Liver (tissue), 9 donors: Measurements from ENCODE around the gene TM9SF3. TPM values are rescaled to one million over a fixed set of nuclear protein-coding genes. Genes with fewer than 3 reads are reported as not detected.

Source experiments
- DNase-seq: peaks from one replicate; pipeline ENCODE4 v3.0.0-alpha.2; 2017; ENCODE audit warnings: low spot score
- H3K27ac ChIP-seq, 2 donors: one replicate each; pipeline ENCODE4 v1.7.0; 2013; ENCODE audit warnings: inconsistent platforms in 2 of 2, low read length in 2 of 2, control low read depth in 1 of 2, low read depth in 1 of 2, mild to moderate bottlenecking in 1 of 2
- H3K27me3 ChIP-seq, 4 donors: one replicate each; pipeline versions ENCODE4 v1.6.1 to v1.7.0; 2013; ENCODE audit warnings: low read length in 3 of 4, inconsistent platforms in 1 of 4, mild to moderate bottlenecking in 1 of 4, moderate library complexity in 1 of 4; ENCODE audit not compliant: control insufficient read depth in 4 of 4, insufficient read depth in 4 of 4
- H3K36me3 ChIP-seq, 4 donors: one replicate each; pipeline versions ENCODE4 v1.6.1 to v1.7.0; 2013; ENCODE audit warnings: low read length in 3 of 4, mild to moderate bottlenecking in 3 of 4, low read depth in 1 of 4, moderate library complexity in 1 of 4; ENCODE audit not compliant: control insufficient read depth in 4 of 4, insufficient read depth in 3 of 4
- H3K4me1 ChIP-seq, 4 donors: one replicate each; pipeline versions ENCODE4 v1.6.1 to v1.7.0; 2013; ENCODE audit warnings: low read length in 3 of 4, mild to moderate bottlenecking in 3 of 4, moderate library complexity in 1 of 4; ENCODE audit not compliant: control insufficient read depth in 4 of 4, insufficient read depth in 4 of 4
- H3K4me3 ChIP-seq, 3 donors: one replicate each; pipeline versions ENCODE4 v1.6.1 to v1.7.0; 2013; ENCODE audit warnings: low read length in 3 of 3, control low read depth in 1 of 3, low read depth in 1 of 3, mild to moderate bottlenecking in 1 of 3
- H3K9ac ChIP-seq, 2 donors: one replicate each; pipeline ENCODE4 v1.7.0; 2013; ENCODE audit warnings: low read length in 2 of 2, mild to moderate bottlenecking in 2 of 2, moderate library complexity in 2 of 2, control low read depth in 1 of 2, low read depth in 1 of 2
- H3K9me3 ChIP-seq, 4 donors: one replicate each; pipeline versions ENCODE4 v1.6.1 to v1.7.0; 2013; ENCODE audit warnings: low read length in 3 of 4; ENCODE audit not compliant: control insufficient read depth in 4 of 4
- ATF3 ChIP-seq: IDR thresholded peaks from 2 replicates; pipeline ENCODE4 v1.6.1; 2016; ENCODE audit warnings: antibody characterized with exemption
- CTCF ChIP-seq: fragments of 150-350 bp; IDR thresholded peaks from 2 replicates; pipeline ENCODE4 v1.5.1; 2017; ENCODE audit warnings: improper control_type of control experiment, low read depth, low read length; ENCODE audit not compliant: missing input control
- FOXA1 ChIP-seq: IDR thresholded peaks from 2 replicates; pipeline ENCODE4 v1.6.1; 2016; ENCODE audit warnings: antibody characterized with exemption
- FOXA2 ChIP-seq: IDR thresholded peaks from 2 replicates; pipeline ENCODE4 v1.6.1; 2016; ENCODE audit warnings: antibody characterized with exemption
- GABPA ChIP-seq, 2 donors: IDR thresholded peaks in 1 of 2; conservative IDR thresholded peaks in 1 of 2; 2 replicates each; pipeline ENCODE4 v1.6.1; 2016; ENCODE audit warnings: antibody characterized with exemption in 2 of 2, mild to moderate bottlenecking in 1 of 2, moderate library complexity in 1 of 2
- HNF4A ChIP-seq, 2 donors: conservative IDR thresholded peaks; 2 replicates each; pipeline ENCODE4 v1.6.1; 2016; ENCODE audit warnings: antibody characterized with exemption in 2 of 2, mild to moderate bottlenecking in 2 of 2
- HNF4G ChIP-seq: IDR thresholded peaks from 2 replicates; pipeline ENCODE4 v1.6.1; 2016; ENCODE audit warnings: antibody characterized with exemption
- JUND ChIP-seq, 2 donors: IDR thresholded peaks; 2 replicates each; pipeline ENCODE4 v1.6.1; 2016; ENCODE audit warnings: antibody characterized with exemption in 2 of 2
- MAX ChIP-seq: IDR thresholded peaks from 2 replicates; pipeline ENCODE4 v1.6.1; 2016; ENCODE audit warnings: antibody characterized with exemption
- NR2F2 ChIP-seq: IDR thresholded peaks from 2 replicates; pipeline ENCODE4 v1.6.1; 2016; ENCODE audit warnings: antibody characterized with exemption
- RAD21 ChIP-seq, 2 donors: IDR thresholded peaks; 2 replicates each; pipeline ENCODE4 v1.6.1; 2016; ENCODE audit warnings: antibody characterized with exemption in 2 of 2, mild to moderate bottlenecking in 2 of 2
- REST ChIP-seq: IDR thresholded peaks from 2 replicates; pipeline ENCODE4 v1.6.1; 2016; ENCODE audit warnings: antibody characterized with exemption, mild to moderate bottlenecking
- RXRA ChIP-seq, 2 donors: IDR thresholded peaks; 2 replicates each; pipeline ENCODE4 v1.6.1; 2017 to 2018; ENCODE audit warnings: antibody characterized with exemption in 2 of 2, mild to moderate bottlenecking in 1 of 2
- SP1 ChIP-seq: IDR thresholded peaks from 2 replicates; pipeline ENCODE4 v1.6.1; 2018; ENCODE audit warnings: antibody characterized with exemption, mild to moderate bottlenecking
- TAF1 ChIP-seq: conservative IDR thresholded peaks from 2 replicates; pipeline ENCODE4 v1.6.1; 2016; ENCODE audit warnings: antibody characterized with exemption, mild to moderate bottlenecking
- YY1 ChIP-seq: IDR thresholded peaks from 2 replicates; pipeline ENCODE4 v1.6.1; 2016; ENCODE audit warnings: antibody characterized with exemption, mild to moderate bottlenecking
- ZBTB33 ChIP-seq: IDR thresholded peaks from 2 replicates; pipeline ENCODE4 v1.6.1; 2016; ENCODE audit warnings: antibody characterized with exemption
- WGBS: extraction: QIAGEN DNeasy Blood & Tissue Kit; methylation state at CpG from one replicate; pipeline ENCODE4 v1.1.7; 2013; 5-methylcytosine and 5-hydroxymethylcytosine counted together
- polyA plus RNA-seq, 2 donors: library from polyadenylated mRNA; stranded (reverse) in 1 of 2; unstranded in 1 of 2; fragments of 200-250 nt in 1 of 2; fragments of >200 nt in 1 of 2; fragmentation: Nextera tagmentation in 1 of 2; extraction: Ambion mirVana in 1 of 2; gene quantifications; one replicate each; pipeline versions ENCODE4 v1.2.1 to v1.2.3, GENCODE V29; 2013 to 2015
- total RNA-seq, 2 donors: library from RNA; depleted of rRNA; stranded (reverse); fragments of >200 nt; gene quantifications; one replicate each; pipeline ENCODE4 v1.2.3, GENCODE V29; 2014
- donor health status: healthy.
- donor health status: healthy.
- donor health status: healthy.
- donor health status: healthy.
- donor health status: healthy.

The TM9SF3 gene
- total and polyA plus RNA-seq, 4 donors = 20.5 to 115 (median 55.4) TPM

GRCh38 chr10:96606946-96607345, 20.1 kb upstream of the TM9SF3 start:
- H3K27me3 ChIP-seq = no peaks in the 10 kb centered on the region
- H3K36me3 ChIP-seq = peaks cover 16 to 62% (median 41%) of the 10 kb centered on the region in 4 donors
- H3K4me1 ChIP-seq = no peaks in the 10 kb centered on the region
- no peak for TF ChIP-seq FOXA2
- TF ChIP-seq REST = no peak
- no peak for TF ChIP-seq TAF1
- TF ChIP-seq ZBTB33 = no peak
- TF ChIP-seq YY1 = no peak
- no peak for TF ChIP-seq MAX
- TF ChIP-seq NR2F2 = no peak
- no peak for TF ChIP-seq RXRA (IDR thresholded peaks at IDR 0.05)
- TF ChIP-seq JUND (IDR thresholded peaks at IDR 0.05) = no peak
- H3K4me3 ChIP-seq = no peak overlapping the region
- H3K9me3 ChIP-seq = no peaks in the 10 kb centered on the region
- DNase-seq = peak; percentile 19
- H3K27ac ChIP-seq = no peak overlapping the region
- 87% methylated on average over 1 of the region's 1 CpG for WGBS
- H3K9ac ChIP-seq = no peak overlapping the region

- H3K27ac ChIP-seq = no peak overlapping the region
- no peak overlapping the region for H3K9ac ChIP-seq
Observed at GRCh38 chr10:96606216-96606615, 19.4 kb upstream of the TM9SF3 start.

More at GRCh38 chr10:96606216-96606615, 19.4 kb upstream of the TM9SF3 start:
- Histone ChIP-seq H3K4me1 (no peaks in the 10 kb centered on the region), H3K4me3 (no peak overlapping the region), H3K36me3 (peaks cover 16 to 65% (median 44%) of the 10 kb centered on the region in 4 donors), H3K9me3 (no peaks in the 10 kb centered on the region), H3K27me3 (no peaks in the 10 kb centered on the region)
- 88% methylated on average over 4 of the region's 4 CpGs for WGBS
- TF ChIP-seq FOXA2 (no peak), FOXA1 (no peak), ZBTB33 (no peak), NR2F2 (no peak), SP1 (no peak), GABPA (IDR thresholded peaks at IDR 0.05 in 1 of 2, conservative IDR thresholded peaks at IDR 0.05 in 1 of 2) (no peak), HNF4A (conservative IDR thresholded peaks at IDR 0.05) (no peak), ATF3 (no peak), JUND (IDR thresholded peaks at IDR 0.05) (no peak), RXRA (IDR thresholded peaks at IDR 0.05) (no peak), MAX (no peak), HNF4G (no peak), TAF1 (no peak), REST (no peak), CTCF (no peak), YY1 (no peak), RAD21 (IDR thresholded peaks at IDR 0.05) (no peak)
- peak; percentile 31 for DNase-seq
